ENCODE measurements around the gene CMKLR1.

Gene CMKLR1

GRCh38 chr12:108350511-108350910, 11.4 kb upstream of the CMKLR1 start:
- no peak for TF ChIP-seq CTCF (IDR thresholded peaks at IDR 0.05)

DNA sequence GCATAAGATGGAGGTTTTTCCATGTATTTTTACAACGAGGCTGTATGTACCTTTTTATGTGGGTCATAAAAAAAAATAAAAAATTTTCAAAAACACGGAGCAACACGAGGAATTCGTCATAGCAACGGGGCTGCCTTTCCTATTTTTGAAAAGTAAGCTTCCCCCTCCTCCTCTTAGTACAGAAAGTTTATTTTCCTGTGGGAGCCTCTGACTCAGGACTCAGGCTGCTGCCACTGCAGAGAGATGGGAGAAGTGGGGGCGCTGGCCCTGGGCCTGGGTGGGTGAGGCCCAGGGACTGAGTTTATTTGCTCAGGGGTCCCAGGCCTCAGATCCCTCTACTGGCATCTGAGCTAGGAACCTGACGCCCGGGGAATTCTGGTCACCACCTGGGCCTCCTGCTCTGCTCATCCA, 10.2 kb upstream of the CMKLR1 start:
- TF ChIP-seq CTCF (IDR thresholded peaks at IDR 0.05) = no peak

DNA sequence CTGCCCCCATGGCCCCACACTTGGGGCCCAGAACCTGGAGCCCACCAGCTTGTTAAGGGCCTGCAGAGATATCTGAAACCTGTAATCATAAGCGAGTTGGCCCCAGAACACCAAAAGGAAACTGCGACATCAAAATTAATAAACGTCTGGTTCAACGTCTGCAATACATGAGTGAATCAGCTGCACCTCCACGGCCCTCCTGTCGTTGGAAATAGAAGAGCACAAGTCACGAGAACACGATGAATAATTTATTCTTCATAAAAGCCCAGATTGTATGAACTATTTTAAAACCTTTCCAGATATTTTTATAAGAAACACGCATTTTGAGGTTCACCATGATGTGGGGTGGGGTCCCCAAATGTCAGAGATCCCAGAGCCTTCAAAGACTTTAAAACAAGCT, 9.7 kb upstream of the CMKLR1 start:
- TF ChIP-seq CTCF (IDR thresholded peaks at IDR 0.05) = no peak

DNA sequence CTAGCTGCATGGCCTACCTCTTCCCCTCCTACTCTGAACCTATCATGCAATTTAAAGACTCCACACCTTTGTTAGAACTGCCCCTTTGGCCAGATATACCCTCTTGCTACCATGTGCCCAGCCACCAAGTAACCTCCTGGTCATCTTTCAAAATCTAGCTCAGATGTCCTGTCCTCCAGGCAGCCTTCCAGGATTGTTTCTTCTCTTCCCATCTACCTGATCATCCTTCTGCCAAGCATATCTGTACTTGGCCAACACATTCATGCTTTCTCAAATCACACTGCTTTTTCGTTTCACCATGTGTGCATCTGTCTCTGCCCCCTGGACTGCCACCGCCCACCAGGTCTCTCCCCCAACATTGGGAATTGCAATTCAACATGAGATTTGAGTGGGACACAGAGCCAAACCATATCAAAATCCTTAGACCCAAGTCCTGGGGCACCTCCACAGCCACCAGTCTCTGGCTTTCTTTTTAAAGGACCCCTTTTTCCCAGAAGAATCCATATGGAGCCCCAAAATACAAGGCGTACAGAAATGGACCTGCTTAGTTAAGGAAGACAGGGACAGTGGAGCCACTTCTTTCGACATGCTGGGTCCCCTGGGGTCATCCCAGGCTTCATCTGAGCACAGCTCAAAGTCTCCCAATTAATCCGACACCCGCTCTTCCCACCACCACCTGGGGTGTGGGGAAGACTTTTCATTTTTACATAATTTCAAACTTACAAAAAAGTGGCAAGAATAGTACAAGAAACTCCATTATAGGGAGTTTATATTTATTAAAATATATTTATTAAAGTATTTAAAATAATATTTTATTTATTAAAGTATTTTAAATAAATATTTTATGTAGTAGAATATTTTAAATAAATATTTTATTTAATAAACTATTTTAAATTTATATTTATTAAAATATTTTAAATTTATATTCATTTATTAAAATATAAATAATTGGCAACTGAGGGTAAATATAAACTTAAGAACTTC, 7.9 kb upstream of the CMKLR1 start:
- TF ChIP-seq CTCF (IDR thresholded peaks at IDR 0.05) = no peak

DNA sequence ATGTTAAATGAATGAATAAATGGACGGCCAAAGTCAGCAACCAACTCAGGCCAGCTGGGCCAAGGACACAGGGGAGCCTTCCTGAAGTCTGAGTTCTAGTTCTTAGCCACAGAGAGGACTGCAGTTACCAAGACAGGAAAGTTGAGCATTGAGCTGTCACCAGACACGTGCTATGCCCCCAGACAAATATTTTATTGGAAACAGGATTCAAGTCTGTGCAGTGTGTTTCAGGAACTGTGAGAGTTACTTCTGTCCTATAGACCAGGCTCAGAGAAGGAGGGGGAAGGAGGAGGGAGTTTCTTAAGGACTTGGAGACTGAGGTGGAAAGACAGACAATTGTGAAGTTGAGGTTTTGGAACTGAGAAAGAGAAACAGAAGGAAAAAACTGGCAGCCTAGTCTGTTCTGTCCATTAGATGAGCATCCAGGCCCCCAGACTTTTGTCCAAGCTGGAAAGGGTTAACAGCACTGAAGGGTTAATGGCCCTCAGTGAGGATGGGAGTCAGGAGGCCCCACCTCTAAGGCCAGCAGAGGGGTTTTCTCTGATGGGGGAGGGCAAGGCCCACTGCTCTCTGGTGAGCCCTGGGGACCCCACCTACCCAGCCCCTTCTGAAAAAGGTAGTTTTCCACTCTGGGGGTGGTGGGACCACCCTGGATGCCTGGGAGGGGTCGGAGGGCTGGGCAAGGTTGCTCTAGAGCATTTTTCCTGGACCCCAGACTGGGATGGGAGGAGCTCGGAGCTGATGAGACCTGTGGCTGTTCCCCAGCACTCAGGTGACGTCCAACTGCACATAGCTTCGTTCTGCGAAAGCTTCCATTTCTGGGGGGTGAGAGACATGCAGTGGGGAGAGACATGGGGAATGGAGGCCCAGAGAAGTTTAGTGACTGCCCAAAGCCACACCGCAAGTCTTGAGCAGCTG, 6.9 kb upstream of the CMKLR1 start:
- TF ChIP-seq CTCF (IDR thresholded peaks at IDR 0.05) = no peak

- TF ChIP-seq CTCF (IDR thresholded peaks at IDR 0.05) = no peak
These were observed 3.9 kb upstream of the CMKLR1 start for GRCh38 chr12:108342985-108343384.

Data from LNCAP (cell line).